ENCODE measurements around the gene PSMB7.
A peak's percentile ranks its signal among the peaks of the same experiment; 100 is the strongest.

PSMB7 gene

DNA sequence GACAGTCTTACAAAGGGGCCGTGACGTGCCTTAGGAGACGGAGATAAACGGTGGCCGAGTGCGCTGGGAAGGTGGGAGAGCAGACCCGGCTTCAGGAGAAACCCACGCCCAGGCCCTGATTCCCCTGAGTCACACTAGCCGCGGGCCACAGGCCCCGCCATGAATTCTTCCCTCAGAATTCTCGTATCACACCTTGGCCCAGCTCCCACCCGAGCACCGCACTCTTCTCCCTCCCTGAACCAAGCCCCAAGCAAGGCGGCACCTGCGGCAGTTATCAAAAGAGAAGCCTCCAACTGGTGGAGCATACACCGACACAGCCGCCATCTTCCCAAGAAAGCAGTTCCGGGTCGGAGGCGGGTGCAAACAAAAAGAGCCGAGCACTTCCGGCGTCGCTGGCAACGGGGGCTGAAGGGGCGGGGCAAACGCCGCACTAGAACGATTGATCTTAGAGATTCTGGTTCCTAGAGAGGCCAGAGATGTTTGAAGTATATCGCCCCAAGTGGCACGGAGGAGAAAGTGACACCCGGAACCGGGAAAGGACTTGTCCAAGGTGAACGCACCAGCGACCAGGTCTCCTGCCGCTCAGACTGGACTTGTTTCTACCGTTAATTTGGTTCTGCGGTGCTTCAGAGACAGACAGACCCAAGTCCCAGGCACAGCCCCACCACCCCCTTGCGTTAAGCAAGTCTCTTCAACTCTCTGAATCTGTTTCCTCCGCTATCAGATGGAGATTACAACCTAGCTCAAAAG lies at the start of gene PSMB7:
TSS of gene PSMB7 (minus strand) at position 341 of the 750 bp plus-strand sequence. CDS start at position 324, 17 bp downstream.
- TF ChIP-seq TAF1 (IDR thresholded peaks at IDR 0.05; ENCODE audit: low read depth): peak; percentile 95
- TF ChIP-seq, protein P1, sequence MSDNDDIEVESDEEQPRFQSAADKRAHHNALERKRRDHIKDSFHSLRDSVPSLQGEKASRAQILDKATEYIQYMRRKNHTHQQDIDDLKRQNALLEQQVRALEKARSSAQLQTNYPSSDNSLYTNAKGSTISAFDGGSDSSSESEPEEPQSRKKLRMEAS (IDR thresholded peaks at IDR 0.05): peak; percentile 61; the same call in 1 of the 2 replicates
- TF ChIP-seq RAD21 (IDR thresholded peaks at IDR 0.05; ENCODE audit: low read depth): no peak
- no peak for TF ChIP-seq ZBTB7A (IDR thresholded peaks at IDR 0.05; ENCODE audit: low read depth)
- TF ChIP-seq EGR1 (IDR thresholded peaks at IDR 0.05): peak; percentile 69; the same call in 1 of the 2 replicates
- no peak; the same call in 1 of the 2 replicates for TF ChIP-seq EP300 (IDR thresholded peaks at IDR 0.05; ENCODE audit: borderline replicate concordance)
- 0 out of 2 replicates have a peak, but pooled peaks have one; percentile 17 for TF ChIP-seq TEAD4 (IDR thresholded peaks at IDR 0.05)
- TF ChIP-seq CEBPB (IDR thresholded peaks at IDR 0.05): no peak
- peak; percentile 74; the same call in 1 of the 2 replicates for TF ChIP-seq TCF12 (IDR thresholded peaks at IDR 0.05; ENCODE audit: low read depth)
- peak; percentile 87 for TF ChIP-seq NFIC (IDR thresholded peaks at IDR 0.05)
- TF ChIP-seq CREB1 (IDR thresholded peaks at IDR 0.05; ENCODE audit: low read depth): peak; percentile 58
- TF ChIP-seq, protein P2, sequence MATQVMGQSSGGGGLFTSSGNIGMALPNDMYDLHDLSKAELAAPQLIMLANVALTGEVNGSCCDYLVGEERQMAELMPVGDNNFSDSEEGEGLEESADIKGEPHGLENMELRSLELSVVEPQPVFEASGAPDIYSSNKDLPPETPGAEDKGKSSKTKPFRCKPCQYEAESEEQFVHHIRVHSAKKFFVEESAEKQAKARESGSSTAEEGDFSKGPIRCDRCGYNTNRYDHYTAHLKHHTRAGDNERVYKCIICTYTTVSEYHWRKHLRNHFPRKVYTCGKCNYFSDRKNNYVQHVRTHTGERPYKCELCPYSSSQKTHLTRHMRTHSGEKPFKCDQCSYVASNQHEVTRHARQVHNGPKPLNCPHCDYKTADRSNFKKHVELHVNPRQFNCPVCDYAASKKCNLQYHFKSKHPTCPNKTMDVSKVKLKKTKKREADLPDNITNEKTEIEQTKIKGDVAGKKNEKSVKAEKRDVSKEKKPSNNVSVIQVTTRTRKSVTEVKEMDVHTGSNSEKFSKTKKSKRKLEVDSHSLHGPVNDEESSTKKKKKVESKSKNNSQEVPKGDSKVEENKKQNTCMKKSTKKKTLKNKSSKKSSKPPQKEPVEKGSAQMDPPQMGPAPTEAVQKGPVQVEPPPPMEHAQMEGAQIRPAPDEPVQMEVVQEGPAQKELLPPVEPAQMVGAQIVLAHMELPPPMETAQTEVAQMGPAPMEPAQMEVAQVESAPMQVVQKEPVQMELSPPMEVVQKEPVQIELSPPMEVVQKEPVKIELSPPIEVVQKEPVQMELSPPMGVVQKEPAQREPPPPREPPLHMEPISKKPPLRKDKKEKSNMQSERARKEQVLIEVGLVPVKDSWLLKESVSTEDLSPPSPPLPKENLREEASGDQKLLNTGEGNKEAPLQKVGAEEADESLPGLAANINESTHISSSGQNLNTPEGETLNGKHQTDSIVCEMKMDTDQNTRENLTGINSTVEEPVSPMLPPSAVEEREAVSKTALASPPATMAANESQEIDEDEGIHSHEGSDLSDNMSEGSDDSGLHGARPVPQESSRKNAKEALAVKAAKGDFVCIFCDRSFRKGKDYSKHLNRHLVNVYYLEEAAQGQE (IDR thresholded peaks at IDR 0.05; ENCODE audit: low read depth): peak; percentile 56
- TF ChIP-seq YY1 (IDR thresholded peaks at IDR 0.05; ENCODE audit: low read depth): peak; percentile 98

DNA sequence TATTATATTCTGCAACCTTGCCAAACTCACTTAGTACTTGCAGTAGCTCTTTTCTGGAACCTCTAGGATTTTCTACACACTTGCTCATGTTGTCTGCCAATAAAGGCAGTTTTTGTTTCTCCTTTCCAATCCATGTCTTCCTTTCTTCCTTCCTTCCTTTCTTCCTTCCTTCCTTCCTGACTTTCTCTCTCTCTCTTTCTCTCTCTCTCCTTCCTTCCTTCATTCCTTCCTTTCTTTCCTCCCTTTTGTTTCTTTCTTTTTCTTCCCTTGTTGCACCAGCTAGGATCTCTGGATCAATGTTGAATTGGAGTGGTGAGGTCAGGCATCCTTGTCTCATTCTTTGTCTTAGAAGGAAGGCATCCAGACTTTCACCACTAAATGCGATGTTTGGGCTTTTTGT lies 47.5 kb upstream of the PSMB7 start:
- TF ChIP-seq TCF12 (IDR thresholded peaks at IDR 0.05; ENCODE audit: low read depth) (no peak), EGR1 (IDR thresholded peaks at IDR 0.05) (no peak)
- TF ChIP-seq, protein P1 (IDR thresholded peaks at IDR 0.05): no peak
- TF ChIP-seq, protein P3, sequence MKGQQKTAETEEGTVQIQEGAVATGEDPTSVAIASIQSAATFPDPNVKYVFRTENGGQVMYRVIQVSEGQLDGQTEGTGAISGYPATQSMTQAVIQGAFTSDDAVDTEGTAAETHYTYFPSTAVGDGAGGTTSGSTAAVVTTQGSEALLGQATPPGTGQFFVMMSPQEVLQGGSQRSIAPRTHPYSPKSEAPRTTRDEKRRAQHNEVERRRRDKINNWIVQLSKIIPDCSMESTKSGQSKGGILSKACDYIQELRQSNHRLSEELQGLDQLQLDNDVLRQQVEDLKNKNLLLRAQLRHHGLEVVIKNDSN (IDR thresholded peaks at IDR 0.05): no peak

DNA sequence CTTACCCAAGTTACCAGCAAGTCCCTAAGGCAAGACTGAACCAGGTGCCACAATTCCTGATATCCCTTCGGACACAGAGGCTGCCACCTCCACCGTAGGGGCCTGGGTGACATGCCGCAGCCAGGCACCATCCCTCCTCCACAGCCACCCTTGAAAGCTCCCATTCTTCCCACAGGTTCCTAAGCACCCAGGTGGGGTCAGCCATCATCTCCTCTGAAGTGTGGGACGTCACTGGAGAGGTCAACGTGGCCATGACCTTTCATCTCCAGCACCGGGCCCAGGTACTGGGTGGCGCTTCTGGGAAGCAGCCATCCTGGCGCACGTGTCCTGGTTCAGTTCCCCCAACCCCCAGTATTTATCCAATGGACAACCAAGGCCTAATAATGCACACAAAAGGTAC lies 43.2 kb upstream of the PSMB7 start:
- TF ChIP-seq EP300 (IDR thresholded peaks at IDR 0.05; ENCODE audit: borderline replicate concordance) (no peak), FOXM1 (IDR thresholded peaks at IDR 0.05; ENCODE audit: borderline replicate concordance, low read depth) (no peak), CREB1 (IDR thresholded peaks at IDR 0.05; ENCODE audit: low read depth) (no peak), ZBTB7A (IDR thresholded peaks at IDR 0.05; ENCODE audit: low read depth) (no peak), YY1 (IDR thresholded peaks at IDR 0.05; ENCODE audit: low read depth) (no peak), NFIC (IDR thresholded peaks at IDR 0.05) (no peak), TAF1 (IDR thresholded peaks at IDR 0.05; ENCODE audit: low read depth) (no peak), EGR1 (IDR thresholded peaks at IDR 0.05) (no peak), TCF12 (IDR thresholded peaks at IDR 0.05; ENCODE audit: low read depth) (no peak), CEBPB (IDR thresholded peaks at IDR 0.05) (no peak), TEAD4 (IDR thresholded peaks at IDR 0.05) (no peak), RAD21 (IDR thresholded peaks at IDR 0.05; ENCODE audit: low read depth) (no peak)
- TF ChIP-seq, protein P1 (IDR thresholded peaks at IDR 0.05): no peak
- TF ChIP-seq, protein P3 (IDR thresholded peaks at IDR 0.05): no peak
- TF ChIP-seq, protein P2 (IDR thresholded peaks at IDR 0.05; ENCODE audit: low read depth): no peak

DNA sequence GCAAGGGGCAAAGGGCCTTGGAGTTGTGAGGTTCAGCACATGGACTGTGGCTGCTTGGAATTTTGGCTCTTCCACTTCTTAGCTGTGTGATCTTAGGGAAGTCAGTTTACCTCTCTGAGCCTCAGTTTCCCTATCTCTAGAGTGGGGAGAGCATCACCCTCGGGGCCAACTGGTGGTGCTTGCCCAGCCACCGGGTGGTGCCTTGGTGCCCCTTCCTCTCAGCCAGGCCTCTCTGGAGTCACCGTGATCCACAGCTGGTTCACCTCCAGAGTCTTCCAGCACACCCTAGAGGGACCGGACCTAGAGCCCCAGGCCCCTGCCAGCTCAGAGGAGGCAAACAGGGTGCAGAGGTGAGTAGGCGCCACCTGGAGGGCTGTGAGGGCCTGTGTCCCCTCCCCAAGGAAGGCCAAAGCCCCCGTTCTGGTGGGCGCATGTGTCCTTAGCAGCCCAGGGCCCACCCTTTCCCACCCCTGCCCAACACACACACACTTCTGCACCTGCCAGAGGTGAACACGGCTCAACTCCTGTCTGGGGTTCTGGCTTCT lies 42.7 kb upstream of the PSMB7 start:
- TF ChIP-seq EP300 (IDR thresholded peaks at IDR 0.05; ENCODE audit: borderline replicate concordance) (no peak), CREB1 (IDR thresholded peaks at IDR 0.05; ENCODE audit: low read depth) (no peak), CEBPB (IDR thresholded peaks at IDR 0.05) (no peak), RAD21 (IDR thresholded peaks at IDR 0.05; ENCODE audit: low read depth) (no peak), EGR1 (IDR thresholded peaks at IDR 0.05) (no peak), TAF1 (IDR thresholded peaks at IDR 0.05; ENCODE audit: low read depth) (no peak), ZBTB7A (IDR thresholded peaks at IDR 0.05; ENCODE audit: low read depth) (no peak), YY1 (IDR thresholded peaks at IDR 0.05; ENCODE audit: low read depth) (no peak), TEAD4 (IDR thresholded peaks at IDR 0.05) (no peak), FOXM1 (IDR thresholded peaks at IDR 0.05; ENCODE audit: borderline replicate concordance, low read depth) (no peak), NFIC (IDR thresholded peaks at IDR 0.05) (no peak), TCF12 (IDR thresholded peaks at IDR 0.05; ENCODE audit: low read depth) (no peak)
- TF ChIP-seq, protein P1 (IDR thresholded peaks at IDR 0.05): no peak
- TF ChIP-seq, protein P3 (IDR thresholded peaks at IDR 0.05): no peak
- TF ChIP-seq, protein P2 (IDR thresholded peaks at IDR 0.05; ENCODE audit: low read depth): no peak
